GM21423 (cell line): ENCODE results near the gene CXCL9.
"Not testable (repeated sequence)": the region's sequence is repeated elsewhere in the genome, so short reads cannot be mapped to it uniquely, and the experiment has no call there.

Source experiments
- ATAC-seq: cut with Tn5 transposase; IDR thresholded peaks from one replicate; pipeline ENCODE4 v1.9.1; 2021; ENCODE audit warnings: mild to moderate bottlenecking, moderate library complexity; ENCODE audit not compliant: unreplicated experiment

CXCL9 gene

DNA sequence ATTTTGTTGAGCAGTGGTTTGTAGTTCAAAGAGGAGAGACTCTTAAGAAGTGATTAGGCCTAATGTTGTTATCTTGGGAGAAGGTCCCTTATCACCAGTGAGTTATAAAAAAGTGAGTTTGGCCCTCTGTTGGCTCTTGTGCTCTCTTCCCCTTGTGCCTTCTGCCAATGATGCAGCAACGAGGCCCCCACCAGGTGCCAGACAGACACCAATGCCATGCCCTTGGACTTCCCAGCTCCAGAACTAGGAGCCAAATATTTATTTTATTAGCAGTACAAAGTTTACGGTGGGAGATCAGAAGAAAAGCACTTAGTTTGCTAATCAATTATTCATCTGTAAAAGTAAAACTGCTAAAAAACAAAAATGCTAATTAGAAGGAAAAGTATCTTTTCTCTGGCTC is 43.8 kb downstream of the CXCL9 start:
- ATAC-seq: no peak

- ATAC-seq: not testable (repeated sequence)
These were observed 45.2 kb downstream of the CXCL9 start for GRCh38 chr4:75962072-75962471.

GRCh38 chr4:75958546-75958945 is 48.8 kb downstream of the CXCL9 start:
- not testable (repeated sequence) for ATAC-seq

DNA sequence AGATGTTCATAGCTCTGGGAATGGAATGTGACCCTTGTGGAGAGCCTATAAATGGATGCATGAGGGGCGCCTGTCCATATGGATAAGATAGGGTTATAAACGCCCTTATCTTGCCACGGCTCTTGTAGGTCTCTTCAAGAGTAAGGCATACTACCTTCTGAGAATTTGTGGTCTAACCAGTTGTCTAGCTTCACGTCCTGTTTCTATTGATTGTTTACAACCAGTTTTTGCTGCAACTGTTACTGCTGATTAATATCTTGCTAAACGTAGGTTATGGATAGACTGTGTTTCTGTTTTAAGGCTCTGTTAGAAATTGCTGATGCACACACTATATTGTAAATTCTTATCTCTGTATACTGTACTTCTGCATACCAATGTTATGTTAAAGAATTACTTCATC is 52.5 kb downstream of the CXCL9 start:
- not testable (repeated sequence) for ATAC-seq

- no peak for ATAC-seq
These were observed 53.8 kb downstream of the CXCL9 start for GRCh38 chr4:75953509-75953908.
